GM18520 (cell line): Measurements from ENCODE around the gene ITIH4.

ENCODE experiments used
- ATAC-seq: cut with Tn5 transposase; IDR thresholded peaks from one replicate; pipeline ENCODE4 v1.9.1; 2021; ENCODE audit not compliant: unreplicated experiment

The ITIH4 gene

DNA sequence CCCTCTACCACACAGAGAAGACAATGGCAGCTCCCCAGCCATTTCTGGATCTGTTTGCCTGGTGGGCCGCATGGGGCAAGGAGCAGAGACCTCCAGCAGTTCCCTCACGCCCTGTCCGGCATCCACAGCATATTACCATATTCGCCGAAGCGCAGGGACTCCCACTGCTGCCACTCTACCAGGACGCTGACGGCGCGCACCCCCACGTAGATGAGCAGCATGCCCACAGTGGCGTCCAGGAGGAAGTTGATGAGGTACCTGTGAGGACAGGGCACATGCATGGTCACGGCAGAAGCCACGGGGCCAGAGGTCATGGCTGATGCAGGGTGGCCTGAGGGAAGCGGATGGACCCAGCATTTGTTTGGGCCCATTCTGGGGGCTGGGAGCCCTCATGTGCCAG, 19.2 kb upstream of the ITIH4 start:
- ATAC-seq = no peak

DNA sequence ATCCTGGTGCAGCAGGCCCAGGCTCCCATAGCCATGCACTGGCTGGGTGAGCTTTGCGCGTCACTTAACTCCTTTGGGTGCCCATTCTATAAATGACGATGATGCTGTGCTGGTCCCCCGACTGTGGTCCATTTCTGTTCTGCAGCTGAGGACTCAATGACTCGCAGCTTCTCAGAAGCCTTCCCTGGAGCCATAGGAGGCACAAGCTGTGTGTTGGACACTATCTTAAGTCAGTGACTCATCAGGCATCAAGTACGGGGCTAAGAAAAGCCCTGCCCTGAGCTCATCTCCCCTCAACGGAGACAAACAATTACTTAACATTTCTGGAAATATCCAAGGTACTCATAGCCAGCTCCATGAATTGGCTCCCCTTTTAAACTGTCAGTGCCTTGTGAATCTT, 18.1 kb upstream of the ITIH4 start:
- ATAC-seq = no peak

GRCh38 chr3:52847726-52848125, 17.3 kb upstream of the ITIH4 start:
- no peak for ATAC-seq

GRCh38 chr3:52847241-52847640, 16.8 kb upstream of the ITIH4 start:
- ATAC-seq = no peak

- ATAC-seq = no peak
These were observed 16.0 kb upstream of the ITIH4 start for GRCh38 chr3:52846432-52846965.

- ATAC-seq = no peak
These were observed 15.4 kb upstream of the ITIH4 start for GRCh38 chr3:52845691-52846431.

DNA sequence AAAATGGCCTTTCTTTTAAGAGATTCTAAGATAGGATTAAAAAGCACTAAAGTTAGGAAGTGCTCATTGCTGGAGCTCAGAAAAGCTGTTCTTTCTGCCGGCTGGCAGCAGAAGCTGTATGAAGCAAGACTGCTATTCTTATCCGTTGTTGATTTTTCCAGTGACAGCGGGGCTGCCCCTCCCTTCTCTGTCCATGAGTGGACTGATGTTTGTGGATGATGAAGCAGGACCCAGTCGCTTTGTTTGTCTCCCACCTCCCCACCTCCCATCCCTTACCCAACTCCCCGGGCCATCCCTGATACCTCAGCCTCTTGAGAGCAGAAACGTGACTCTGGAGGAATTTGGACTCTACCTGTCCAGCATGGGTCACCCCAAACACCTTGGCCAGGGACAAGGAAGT, 14.7 kb upstream of the ITIH4 start:
- ATAC-seq = no peak

DNA sequence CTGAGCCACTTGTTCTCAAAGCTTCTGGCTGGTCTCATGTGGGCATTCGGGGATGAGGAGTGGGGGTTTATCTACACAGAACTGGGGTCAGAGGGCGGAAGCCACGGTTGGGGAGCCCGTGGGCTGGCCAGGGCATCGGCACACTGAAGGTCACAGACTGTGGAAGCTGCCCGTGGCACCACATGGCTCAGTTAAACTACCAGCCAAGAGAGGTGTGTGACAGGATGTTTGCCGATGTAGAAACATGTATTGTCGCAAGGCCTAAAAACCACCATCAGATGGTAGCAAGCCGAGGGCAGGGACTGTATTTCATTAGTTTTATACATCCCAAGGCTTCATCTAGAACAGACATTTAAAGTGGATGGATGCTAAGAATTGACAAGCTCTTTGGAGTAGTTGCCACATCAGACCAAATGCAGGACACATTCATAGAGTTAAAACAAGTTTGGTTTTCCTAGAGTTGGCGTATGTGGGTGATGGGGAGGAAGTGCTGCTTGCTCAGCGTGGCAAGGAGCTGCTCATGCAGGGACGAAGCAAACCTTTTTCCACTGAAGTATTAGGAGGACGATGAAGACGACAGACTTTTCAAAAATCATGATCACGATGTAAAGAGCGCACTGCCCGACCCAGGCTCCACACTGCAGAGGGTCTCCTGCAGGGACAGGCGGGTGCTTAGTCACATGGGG, 14.0 kb upstream of the ITIH4 start:
- ATAC-seq = no peak

GRCh38 chr3:52843881-52844280, 13.4 kb upstream of the ITIH4 start:
- ATAC-seq = no peak

- no peak for ATAC-seq
These were observed 12.8 kb upstream of the ITIH4 start for GRCh38 chr3:52843108-52843865.

- no peak for ATAC-seq
These were observed 12.0 kb upstream of the ITIH4 start for GRCh38 chr3:52842424-52842823.

DNA sequence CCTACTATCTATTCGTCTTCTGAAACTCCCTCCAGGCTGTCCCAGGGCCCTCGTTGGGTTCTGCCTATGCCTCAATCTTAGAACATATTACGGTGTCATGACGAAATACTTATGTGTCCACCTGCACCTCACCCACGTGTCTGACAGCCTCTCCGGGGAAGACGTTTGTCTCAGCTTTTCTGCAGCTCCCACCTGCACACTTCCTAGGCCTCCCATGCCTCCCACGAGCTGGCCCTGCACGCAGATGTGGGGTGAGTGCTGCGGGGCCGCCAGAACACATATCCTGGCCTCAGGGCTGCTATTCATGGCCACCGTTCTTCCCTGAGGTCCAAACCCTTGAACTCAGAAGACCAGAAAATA, 11.5 kb upstream of the ITIH4 start:
- no peak for ATAC-seq

DNA sequence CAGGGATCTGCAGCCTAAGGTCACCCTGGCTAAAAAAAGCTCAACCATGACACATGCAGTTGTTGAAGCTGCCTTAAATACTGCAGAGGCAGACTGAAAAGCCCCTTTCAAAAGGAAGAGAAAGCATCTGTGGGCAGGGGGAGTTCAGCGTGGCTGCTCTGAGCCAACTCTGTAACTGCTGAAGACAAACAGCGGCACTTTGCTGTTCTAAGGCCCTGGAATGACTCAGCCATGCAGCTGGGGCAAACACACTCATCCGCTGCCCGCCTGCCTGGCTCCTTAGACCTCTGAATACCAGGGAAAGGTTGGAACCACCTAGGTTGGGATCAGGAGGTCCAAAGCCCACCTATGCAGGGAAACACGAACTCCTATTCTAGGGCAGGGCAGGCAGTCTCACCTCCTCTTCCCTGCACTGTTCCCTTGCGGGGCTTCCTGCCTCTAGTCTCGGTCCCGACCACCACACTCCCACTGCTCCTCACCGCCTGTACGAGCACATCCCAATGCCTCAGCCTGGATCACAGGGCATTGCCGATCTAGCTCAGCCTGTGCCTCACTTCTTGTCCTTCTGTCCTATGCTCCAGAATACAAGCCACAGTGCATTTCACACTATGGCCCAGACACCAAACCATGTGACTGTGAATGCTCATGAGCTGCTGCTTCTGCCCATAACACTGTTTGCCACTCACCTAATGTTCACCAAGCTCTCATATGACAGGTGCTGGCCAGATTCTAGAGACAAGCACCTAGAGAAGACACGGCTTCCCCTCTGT, 10.9 kb upstream of the ITIH4 start:
- no peak for ATAC-seq

DNA sequence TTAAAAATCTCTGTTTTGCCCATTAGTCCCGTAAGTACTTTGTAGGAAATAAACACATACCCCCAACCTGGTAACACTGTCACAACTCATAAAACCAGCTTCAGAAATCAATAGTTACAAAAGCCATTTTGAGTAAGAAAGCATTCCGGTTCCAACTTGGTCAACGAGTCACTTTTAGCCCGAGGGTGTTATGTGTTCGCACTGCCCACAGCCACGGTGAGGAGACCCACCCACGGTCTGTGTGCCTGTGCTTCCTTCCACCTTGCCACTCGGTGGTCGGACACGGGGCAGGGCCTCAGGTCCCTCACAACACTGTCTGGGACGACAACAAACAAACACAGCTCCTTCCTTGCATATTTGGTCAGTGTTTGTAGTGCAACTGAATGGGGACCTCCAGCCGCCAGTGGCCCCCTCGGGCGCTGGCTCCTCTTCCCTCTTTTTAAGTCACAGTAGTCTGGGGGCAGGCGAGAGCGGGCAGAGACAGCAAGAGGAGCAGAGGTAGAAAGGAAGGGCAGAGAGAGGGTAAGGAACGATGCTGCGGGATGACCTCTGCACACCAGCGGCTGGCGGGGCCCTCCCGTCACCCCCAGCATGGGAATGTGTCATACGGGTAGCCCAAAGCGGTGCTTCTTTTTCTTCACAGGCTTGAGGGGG, 9.5 kb upstream of the ITIH4 start:
- no peak for ATAC-seq

DNA sequence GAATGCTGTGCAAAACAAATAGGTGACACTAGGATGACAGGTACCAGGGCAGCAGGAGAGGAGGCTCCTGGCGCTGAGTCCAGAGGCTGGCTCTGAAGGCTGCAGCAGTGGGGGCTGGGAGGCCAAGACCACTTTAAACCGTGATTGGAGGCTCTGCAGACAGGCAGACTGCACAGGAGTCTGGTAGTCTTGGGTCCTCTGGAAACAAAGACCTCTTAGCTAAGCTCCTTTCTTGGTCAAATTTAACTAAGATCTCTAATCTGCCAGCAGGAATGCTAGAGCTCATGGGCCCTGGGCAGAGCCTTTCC, 8.8 kb upstream of the ITIH4 start:
- no peak for ATAC-seq

GRCh38 chr3:52838561-52839267, 8.2 kb upstream of the ITIH4 start:
- no peak for ATAC-seq

- ATAC-seq = no peak
These were observed 6.5 kb upstream of the ITIH4 start for GRCh38 chr3:52836986-52837385.

- no peak for ATAC-seq
These were observed 6.0 kb upstream of the ITIH4 start for GRCh38 chr3:52836471-52836845.

DNA sequence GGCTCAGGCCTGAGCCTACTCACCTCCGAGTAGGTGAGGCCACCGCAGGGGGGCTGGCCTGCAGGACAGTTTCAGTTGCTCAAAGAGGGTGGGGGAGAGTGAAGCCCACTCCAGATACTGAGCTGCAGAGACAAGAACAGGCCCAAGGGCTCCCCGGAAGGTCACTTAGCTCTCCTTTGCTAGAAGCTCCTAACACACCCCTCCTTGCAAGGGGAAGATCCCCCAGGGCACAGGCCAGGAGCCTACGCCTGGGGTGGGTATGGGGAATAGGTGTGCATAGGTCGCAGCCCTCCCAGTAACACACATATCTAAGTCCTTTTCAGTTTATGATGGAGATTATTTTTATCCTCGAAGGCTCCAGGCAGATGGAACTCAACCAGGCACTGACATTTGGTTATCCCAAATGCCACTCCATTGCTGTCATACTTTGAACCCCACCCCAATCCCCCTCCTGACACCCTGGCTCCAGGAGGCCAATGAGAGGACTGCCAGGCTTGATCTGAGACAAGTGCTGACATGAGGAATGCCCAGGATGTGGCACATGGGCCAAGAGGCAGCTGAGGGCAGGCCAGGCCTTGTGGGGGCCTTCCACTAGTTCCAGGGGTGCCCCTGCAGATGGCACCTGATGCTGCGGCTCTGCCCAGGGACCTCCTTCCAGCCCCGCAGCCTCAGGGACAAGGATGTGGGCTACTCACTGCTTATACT, 5.4 kb upstream of the ITIH4 start:
- ATAC-seq = no peak
